Activated CD4-positive, alpha-beta T cell treated with anti-CD3 and anti-CD28 coated beads for 36 hours (primary cell): ENCODE results near the gene TTC19. TPM values are rescaled to one million over a fixed set of nuclear protein-coding genes. Genes with fewer than 3 reads are reported as not detected.

Experiments used
- ATAC-seq: fragments of 200-7000 bp; cut with Tn5 transposase; one replicate; pipeline ENCODE4 v1.10.0; 2021; ENCODE audit warnings: mild to moderate bottlenecking, moderate library complexity
- CTCF ChIA-PET: fragments of 350-600 bp; sonication (Branson Sonifier 250); formaldehyde crosslinking; loops from one replicate; lab custom pipeline; 2021; ENCODE audit warnings: antibody characterized with exemption; lab: Charles Lee
- POLR2A ChIA-PET: fragments of 350-600 bp; sonication (Branson Sonifier 250); formaldehyde crosslinking; loops from one replicate; lab custom pipeline; 2021; ENCODE audit warnings: antibody characterized with exemption, inconsistent platforms; lab: Charles Lee
- DNase-seq: peaks from one replicate; pipeline ENCODE4 v3.0.0-alpha.2; 2020
- H3K27ac Mint-ChIP-seq: one replicate; pipeline ENCODE4 v1.8.0; 2021; ENCODE audit warnings: mixed read lengths
- H3K27me3 Mint-ChIP-seq: one replicate; pipeline ENCODE4 v1.8.0; 2021; ENCODE audit warnings: mixed read lengths
- H3K36me3 Mint-ChIP-seq: one replicate; pipeline ENCODE4 v1.8.0; 2021; ENCODE audit warnings: low read depth, mixed read lengths
- H3K4me1 Mint-ChIP-seq: one replicate; pipeline ENCODE4 v1.8.0; 2021; ENCODE audit warnings: mixed read lengths
- H3K4me3 Mint-ChIP-seq: one replicate; pipeline ENCODE4 v1.8.0; 2021; ENCODE audit warnings: mild to moderate bottlenecking, moderate library complexity, mixed read lengths
- H3K9me3 Mint-ChIP-seq: one replicate; pipeline ENCODE4 v1.8.0; 2021; ENCODE audit warnings: low read depth, mixed read lengths
- intact Hi-C, 2 experiments: fragments of 100-400 bp; cut with DNase I in 1 of 2; cut with micrococcal nuclease in 1 of 2; formaldehyde crosslinking; loops; one replicate each; pipeline versions ENCODE4 v1.14.2 to v1.15.1; 2022 to 2024; cut with DNase I, micrococcal nuclease
- total RNA-seq, 2 experiments: library from RNA; stranded (reverse); gene quantifications; one replicate each; pipeline ENCODE4 v1.2.3, GENCODE V29; 2021

The TTC19 gene
- total RNA-seq, 2 experiments from 2014 or later, result 21.1 to 22.0 TPM

GRCh38 chr17:15963670-15964110 is 35.9 kb upstream of the TTC19 start:
- Mint-ChIP-seq H3K27me3 (peaks cover 18% of the 10 kb centered on the region), H3K27ac (no peak overlapping the region), H3K36me3 (no peaks in the 10 kb centered on the region), H3K9me3 (no peaks in the 10 kb centered on the region), H3K4me3 (no peak overlapping the region), H3K4me1 (peaks cover 24% of the 10 kb centered on the region)
- ChIA-PET POLR2A (no interaction called here), CTCF (no interaction called here)
- intact Hi-C loops, result loop anchor here in 1 of 2 experiments (5.0 kb wide), 1 partner anchor 51 kb away; no protein-coding TSS in a partner anchor
- no peak for ATAC-seq
- DNase-seq, result no peak

- no peak overlapping the region for H3K4me3 Mint-ChIP-seq
- no peak for ATAC-seq
- DNase-seq, result no peak
- H3K27ac Mint-ChIP-seq, result no peak overlapping the region
- intact Hi-C loops, result no loop called here
- H3K27me3 Mint-ChIP-seq, result peaks cover 20% of the 10 kb centered on the region
- H3K9me3 Mint-ChIP-seq, result no peaks in the 10 kb centered on the region
- ChIA-PET POLR2A (no interaction called here), CTCF (no interaction called here)
- no peaks in the 10 kb centered on the region for H3K36me3 Mint-ChIP-seq
- H3K4me1 Mint-ChIP-seq, result peaks cover 12% of the 10 kb centered on the region
Measured at GRCh38 chr17:15965528-15965927, 34.1 kb upstream of the TTC19 start.

- peaks cover 12% of the 10 kb centered on the region for H3K4me1 Mint-ChIP-seq
- no peak for ATAC-seq
- H3K27ac Mint-ChIP-seq, result no peak overlapping the region
- no peaks in the 10 kb centered on the region for H3K36me3 Mint-ChIP-seq
- ChIA-PET POLR2A (no interaction called here), CTCF (no interaction called here)
- DNase-seq, result no peak
- no peaks in the 10 kb centered on the region for H3K9me3 Mint-ChIP-seq
- intact Hi-C loops, result no loop called here
- H3K4me3 Mint-ChIP-seq, result no peak overlapping the region
- peaks cover 18% of the 10 kb centered on the region for H3K27me3 Mint-ChIP-seq
Measured at GRCh38 chr17:15966183-15966878, 33.3 kb upstream of the TTC19 start.

- H3K4me1 Mint-ChIP-seq, result peaks cover 12% of the 10 kb centered on the region
- POLR2A ChIA-PET, result no interaction called here
- no peaks in the 10 kb centered on the region for H3K36me3 Mint-ChIP-seq
- no peak overlapping the region for H3K27ac Mint-ChIP-seq
- DNase-seq (no peak), ATAC-seq (no peak)
- H3K4me3 Mint-ChIP-seq, result no peak overlapping the region
- no peaks in the 10 kb centered on the region for H3K9me3 Mint-ChIP-seq
- CTCF ChIA-PET, result no interaction called here
- H3K27me3 Mint-ChIP-seq, result peaks cover 14% of the 10 kb centered on the region
- intact Hi-C loops, result no loop called here
Measured at GRCh38 chr17:15966879-15967248, 32.8 kb upstream of the TTC19 start.

GRCh38 chr17:15967706-15968399 is 31.8 kb upstream of the TTC19 start:
- Mint-ChIP-seq H3K4me1 (peaks cover 12% of the 10 kb centered on the region), H3K36me3 (no peaks in the 10 kb centered on the region), H3K4me3 (no peak overlapping the region), H3K27ac (no peak overlapping the region), H3K9me3 (no peaks in the 10 kb centered on the region), H3K27me3 (peaks cover 14% of the 10 kb centered on the region)
- ATAC-seq (no peak), DNase-seq (no peak)
- intact Hi-C loops, result no loop called here
- ChIA-PET CTCF (no interaction called here), POLR2A (no interaction called here)

- CTCF ChIA-PET, result no interaction called here
- ATAC-seq (no peak), DNase-seq (no peak)
- Mint-ChIP-seq H3K27ac (no peak overlapping the region), H3K4me3 (no peak overlapping the region), H3K27me3 (peaks cover 14% of the 10 kb centered on the region), H3K36me3 (no peaks in the 10 kb centered on the region), H3K9me3 (no peaks in the 10 kb centered on the region), H3K4me1 (peaks cover 12% of the 10 kb centered on the region)
- intact Hi-C loops, result no loop called here
- POLR2A ChIA-PET, result no interaction called here
Measured at GRCh38 chr17:15969463-15969862, 30.2 kb upstream of the TTC19 start.

GRCh38 chr17:15970500-15970899 is 29.1 kb upstream of the TTC19 start:
- DNase-seq (no peak), ATAC-seq (no peak)
- H3K36me3 Mint-ChIP-seq, result peaks cover 2% of the 10 kb centered on the region
- peaks cover 12% of the 10 kb centered on the region for H3K4me1 Mint-ChIP-seq
- H3K9me3 Mint-ChIP-seq, result no peaks in the 10 kb centered on the region
- peaks cover 12% of the 10 kb centered on the region for H3K27me3 Mint-ChIP-seq
- no peak overlapping the region for H3K4me3 Mint-ChIP-seq
- ChIA-PET CTCF (no interaction called here), POLR2A (no interaction called here)
- intact Hi-C loops, result no loop called here
- no peak overlapping the region for H3K27ac Mint-ChIP-seq

GRCh38 chr17:15971098-15971678 is 28.4 kb upstream of the TTC19 start:
- Mint-ChIP-seq H3K4me3 (no peak overlapping the region), H3K9me3 (no peaks in the 10 kb centered on the region), H3K4me1 (peaks cover 7% of the 10 kb centered on the region), H3K27ac (no peak overlapping the region), H3K27me3 (peaks cover 8% of the 10 kb centered on the region), H3K36me3 (peaks cover 2% of the 10 kb centered on the region)
- CTCF ChIA-PET, result interaction anchor here (0.6 kb wide), 1 partner anchor 22 kb away, joined by 3 read pairs; no protein-coding TSS in a partner anchor
- no peak for DNase-seq
- no peak for ATAC-seq
- intact Hi-C loops, result no loop called here
- POLR2A ChIA-PET, result no interaction called here

GRCh38 chr17:15971882-15972281 is 27.7 kb upstream of the TTC19 start:
- H3K9me3 Mint-ChIP-seq, result no peaks in the 10 kb centered on the region
- intact Hi-C loops, result no loop called here
- POLR2A ChIA-PET, result no interaction called here
- H3K27me3 Mint-ChIP-seq, result peaks cover 6% of the 10 kb centered on the region
- no peak overlapping the region for H3K27ac Mint-ChIP-seq
- CTCF ChIA-PET, result no interaction called here
- peaks cover 5% of the 10 kb centered on the region for H3K36me3 Mint-ChIP-seq
- DNase-seq, result no peak
- no peak for ATAC-seq
- peaks cover under 1% of the 10 kb centered on the region for H3K4me1 Mint-ChIP-seq
- H3K4me3 Mint-ChIP-seq, result no peak overlapping the region

GRCh38 chr17:15972497-15972951 is 27.1 kb upstream of the TTC19 start:
- ChIA-PET CTCF (no interaction called here), POLR2A (no interaction called here)
- Mint-ChIP-seq H3K4me1 (no peaks in the 10 kb centered on the region), H3K27ac (no peak overlapping the region), H3K36me3 (peaks cover 5% of the 10 kb centered on the region), H3K4me3 (no peak overlapping the region), H3K27me3 (peaks cover 6% of the 10 kb centered on the region), H3K9me3 (no peaks in the 10 kb centered on the region)
- ATAC-seq (no peak), DNase-seq (no peak)
- intact Hi-C loops, result no loop called here

- H3K9me3 Mint-ChIP-seq, result no peaks in the 10 kb centered on the region
Measured at GRCh38 chr17:15973016-15973415, 26.6 kb upstream of the TTC19 start.

GRCh38 chr17:15973834-15974233 is 25.8 kb upstream of the TTC19 start:
- intact Hi-C loops, result no loop called here
- ChIA-PET CTCF (interaction anchor here (0.7 kb wide), 1 partner anchor 96 kb away, joined by 3 read pairs; no protein-coding TSS in a partner anchor), POLR2A (no interaction called here)
- Mint-ChIP-seq H3K9me3 (no peaks in the 10 kb centered on the region), H3K4me3 (no peak overlapping the region), H3K4me1 (no peaks in the 10 kb centered on the region), H3K36me3 (peaks cover 9% of the 10 kb centered on the region), H3K27me3 (peaks cover 4% of the 10 kb centered on the region), H3K27ac (no peak overlapping the region)
- ATAC-seq (no peak), DNase-seq (no peak)

More at GRCh38 chr17:15973016-15973415, 26.6 kb upstream of the TTC19 start:
- Mint-ChIP-seq H3K27ac (no peak overlapping the region), H3K36me3 (peaks cover 7% of the 10 kb centered on the region), H3K4me3 (no peak overlapping the region), H3K4me1 (no peaks in the 10 kb centered on the region), H3K27me3 (peaks cover 4% of the 10 kb centered on the region)
- intact Hi-C loops, result no loop called here
- DNase-seq (no peak), ATAC-seq (no peak)
- POLR2A ChIA-PET, result no interaction called here
- CTCF ChIA-PET, result no interaction called here
